ENCODE measurements around the gene DOK1.

DOK1 gene

DNA sequence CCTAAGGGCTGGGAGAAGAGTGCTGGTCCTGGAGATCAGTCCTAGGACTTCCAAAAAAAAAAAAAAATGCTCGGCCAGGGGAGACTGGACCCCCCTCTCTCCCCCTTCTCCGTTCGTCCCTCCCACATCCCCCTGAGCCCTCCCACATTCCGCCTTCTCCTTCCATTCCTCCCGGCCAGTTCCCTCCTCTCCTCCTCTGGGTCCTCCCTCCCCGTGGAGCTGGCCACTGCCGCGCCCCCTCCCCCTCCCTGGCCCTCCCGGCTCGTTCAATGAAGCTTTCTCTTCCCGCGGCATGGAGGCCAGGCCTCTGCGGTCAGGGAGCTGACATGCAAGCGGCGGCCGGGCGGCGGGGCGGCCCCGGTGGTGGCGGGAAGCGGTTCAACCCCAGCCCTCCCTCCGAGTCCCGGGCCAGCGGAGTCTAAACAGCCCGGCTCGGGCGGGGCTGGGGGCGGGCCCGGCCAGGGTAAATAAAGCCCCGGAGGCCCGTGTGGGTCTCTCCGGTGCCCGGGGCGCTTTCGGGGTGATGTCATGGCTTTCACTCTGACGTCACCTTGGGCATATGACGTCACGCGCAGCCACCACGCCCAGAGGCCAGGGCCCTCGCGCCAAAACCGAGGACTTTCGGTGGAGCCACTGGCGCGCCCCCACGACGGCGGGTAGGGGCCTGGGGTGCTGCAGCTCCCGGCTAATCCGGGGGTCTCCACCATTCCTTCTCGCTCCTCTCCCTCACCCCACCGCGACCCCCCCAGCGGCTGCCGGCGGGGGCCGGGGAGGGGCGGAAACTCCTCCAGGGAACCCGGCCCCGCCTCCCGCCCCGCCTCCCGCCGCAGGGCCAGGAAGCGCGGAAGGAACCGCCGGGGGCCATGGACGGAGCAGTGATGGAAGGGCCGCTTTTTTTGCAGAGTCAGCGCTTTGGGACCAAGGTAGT lies at the start of gene DOK1, which contains the start of gene LOXL3:
TSS of gene DOK1 (plus strand) at position 829 of the 928 bp plus-strand sequence. CDS start at position 864, 35 bp downstream.
TSS of gene LOXL3 (minus strand) at position 51 of the 928 bp plus-strand sequence. CDS start 1,308 bp downstream, outside the sequence.
- peak; percentile 77 for DNase-seq

DNA sequence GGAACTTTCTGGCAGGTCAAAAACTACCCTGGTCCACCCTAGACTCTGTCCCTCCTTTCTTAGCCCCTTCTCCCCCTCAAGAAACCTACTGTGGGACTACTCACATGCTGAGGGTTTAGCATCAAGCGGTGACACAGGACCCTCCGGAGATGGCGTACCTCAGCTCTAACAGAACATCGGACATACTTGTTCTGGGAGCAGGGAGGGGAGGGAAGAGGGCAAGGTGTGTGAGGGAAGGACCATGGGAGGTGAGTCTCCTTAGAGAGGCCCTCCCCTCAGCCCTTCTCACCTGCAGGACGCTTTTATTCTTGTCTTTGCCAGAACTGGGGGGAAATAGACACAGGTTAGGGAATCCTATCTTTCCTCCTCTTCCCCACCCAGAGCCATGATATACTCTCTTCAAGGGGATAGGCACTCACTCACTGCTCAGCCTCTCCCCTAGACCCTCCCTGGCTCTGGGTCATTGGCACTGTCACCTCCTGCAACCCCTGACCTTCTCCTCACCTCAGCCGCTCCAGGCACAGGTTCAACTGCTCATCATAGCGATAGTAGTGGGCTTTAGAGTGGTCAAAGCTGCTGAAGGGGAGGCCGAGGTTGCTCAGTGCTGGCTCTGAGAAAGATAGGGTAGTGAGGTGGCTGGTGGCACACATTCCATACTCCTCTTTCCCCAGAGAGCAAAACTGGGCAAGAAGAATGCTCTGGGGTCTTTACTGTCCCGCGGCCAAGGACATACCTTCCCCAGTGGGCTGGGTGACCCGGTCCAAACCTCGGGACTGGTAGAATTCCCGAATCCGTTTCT lies 48.9 kb upstream of the DOK1 start:
- no peak for DNase-seq

DNA sequence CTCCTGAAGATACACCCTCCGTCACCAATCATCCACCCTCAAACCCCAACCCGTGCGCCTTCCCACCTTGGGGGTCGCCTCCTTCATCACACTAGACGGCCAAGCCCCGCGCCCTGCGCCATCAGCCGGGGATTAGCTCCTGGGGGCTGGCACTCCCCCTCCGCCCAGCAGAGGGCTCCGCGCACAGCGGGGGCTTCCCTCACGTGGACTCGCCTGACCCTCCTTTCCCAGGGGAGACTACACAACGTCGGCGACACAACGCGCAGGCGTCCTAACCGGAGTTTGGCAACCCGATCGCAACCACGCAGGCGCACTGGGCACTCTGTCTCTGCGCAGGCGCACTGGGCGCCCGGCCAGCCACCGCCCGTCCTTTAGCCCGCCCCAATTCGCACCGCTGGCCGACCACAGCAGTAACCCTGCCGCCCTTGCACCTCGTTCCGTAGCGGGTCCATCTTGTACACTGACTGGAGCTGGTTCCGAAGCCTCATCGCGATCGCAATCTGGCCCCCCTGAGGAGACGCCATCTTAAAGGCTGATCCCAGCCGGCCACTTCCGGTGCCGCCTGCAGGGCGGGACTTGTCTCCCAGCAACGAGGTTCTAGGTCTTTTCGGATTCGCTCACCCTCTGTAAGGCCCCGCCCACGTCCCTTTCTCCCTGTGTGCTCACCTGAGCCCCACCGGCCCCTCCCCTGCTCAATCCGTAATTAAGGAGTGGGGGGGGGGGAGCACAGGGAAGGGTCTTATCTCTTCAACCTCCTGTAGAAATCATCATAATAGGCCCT lies 47.2 kb upstream of the DOK1 start, which contains the start of gene PCGF1:
TSS of gene PCGF1 (minus strand) at position 551 of the 781 bp plus-strand sequence. CDS start at position 524, 27 bp downstream.
- peak; percentile 98 for DNase-seq

DNA sequence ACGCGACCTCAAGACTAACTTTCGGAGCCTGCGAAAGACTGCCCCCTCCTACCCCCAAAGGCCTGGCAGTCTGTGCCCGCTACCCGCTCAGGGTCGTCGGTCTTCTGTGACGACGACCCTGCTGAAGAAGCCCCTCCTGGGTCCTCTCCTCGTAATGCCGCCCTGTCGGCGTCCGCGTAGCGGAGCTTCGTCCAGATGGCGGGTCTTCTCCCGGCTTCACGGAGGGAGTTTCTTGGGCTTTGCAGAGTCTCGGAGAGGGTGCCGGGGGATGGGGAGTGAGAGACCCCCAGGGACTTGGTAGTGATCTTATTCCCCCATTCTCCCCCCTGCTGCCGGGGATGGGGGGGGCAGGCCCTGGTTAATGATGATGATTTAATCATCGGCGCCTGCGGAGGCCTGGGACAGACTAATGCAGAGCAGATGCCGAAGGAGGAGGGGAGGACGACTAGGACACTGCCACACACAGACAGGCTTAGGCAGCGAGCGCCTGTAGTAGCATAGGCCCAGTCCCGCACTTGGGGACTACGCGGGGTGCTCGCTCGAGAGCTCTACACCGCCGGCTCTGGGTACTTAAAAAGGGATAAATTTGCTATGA lies 46.5 kb upstream of the DOK1 start:
- no peak for DNase-seq

DNA sequence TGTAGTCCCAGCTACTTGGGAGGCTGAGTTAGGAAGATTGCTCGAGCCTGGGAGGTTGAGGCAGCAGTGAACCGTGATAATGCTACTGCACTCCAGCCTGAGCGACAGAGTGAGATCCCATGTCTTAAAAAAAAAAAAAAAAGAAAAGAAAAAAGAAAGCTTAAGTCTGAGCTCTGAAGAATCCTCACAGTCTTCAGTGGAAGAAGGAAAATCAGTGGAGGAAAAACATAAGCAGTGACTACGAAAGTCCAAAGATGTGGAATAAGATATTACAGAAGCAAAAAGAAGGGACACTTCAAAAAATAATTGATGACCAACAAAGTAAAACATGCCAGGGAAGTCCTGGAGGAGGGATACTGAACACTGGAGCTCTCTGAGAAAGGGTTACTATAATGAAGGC lies 44.2 kb upstream of the DOK1 start:
- no peak for DNase-seq

DNA sequence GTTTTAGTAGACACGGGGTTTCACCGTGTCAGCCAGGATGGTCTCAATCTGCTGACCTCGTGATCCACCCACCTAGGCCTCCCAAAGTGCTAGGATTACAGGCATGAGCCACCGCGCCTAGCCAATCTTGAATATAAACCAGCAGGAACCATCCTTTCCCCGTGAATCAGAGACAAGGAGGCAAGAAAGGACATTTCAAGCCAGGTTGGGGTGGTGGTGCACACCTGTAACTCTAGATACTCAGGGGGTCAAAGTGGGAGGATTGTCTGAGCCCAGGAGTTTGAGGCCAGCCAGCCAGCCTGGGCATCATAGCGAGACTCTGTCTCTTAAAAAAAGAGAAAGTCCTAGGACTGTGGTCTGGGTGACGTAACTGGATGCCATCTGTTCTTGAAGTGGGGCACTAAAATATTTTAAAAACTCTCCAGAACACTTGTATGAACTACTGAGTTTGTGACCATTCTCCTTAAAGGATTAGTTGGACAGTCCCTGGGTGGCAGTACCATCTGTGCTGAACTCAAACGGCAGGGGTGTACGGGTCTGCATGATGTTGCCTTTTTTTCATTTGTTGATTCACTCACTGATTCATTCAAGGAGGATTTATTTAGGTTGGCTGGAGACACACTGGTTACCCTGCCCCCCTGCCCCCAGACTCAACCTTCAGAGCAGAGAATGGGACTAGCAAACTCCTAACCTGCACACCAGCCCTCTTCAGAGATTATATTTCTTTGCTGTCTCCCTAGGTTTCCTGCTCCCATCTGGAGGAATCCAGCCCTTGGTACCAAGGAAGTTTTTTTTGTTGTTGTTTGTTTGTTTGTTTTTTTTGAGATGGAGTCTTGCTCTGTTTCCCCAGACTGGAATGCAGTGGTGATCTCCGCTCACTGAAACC lies 43.2 kb upstream of the DOK1 start:
- no peak for DNase-seq

DNA sequence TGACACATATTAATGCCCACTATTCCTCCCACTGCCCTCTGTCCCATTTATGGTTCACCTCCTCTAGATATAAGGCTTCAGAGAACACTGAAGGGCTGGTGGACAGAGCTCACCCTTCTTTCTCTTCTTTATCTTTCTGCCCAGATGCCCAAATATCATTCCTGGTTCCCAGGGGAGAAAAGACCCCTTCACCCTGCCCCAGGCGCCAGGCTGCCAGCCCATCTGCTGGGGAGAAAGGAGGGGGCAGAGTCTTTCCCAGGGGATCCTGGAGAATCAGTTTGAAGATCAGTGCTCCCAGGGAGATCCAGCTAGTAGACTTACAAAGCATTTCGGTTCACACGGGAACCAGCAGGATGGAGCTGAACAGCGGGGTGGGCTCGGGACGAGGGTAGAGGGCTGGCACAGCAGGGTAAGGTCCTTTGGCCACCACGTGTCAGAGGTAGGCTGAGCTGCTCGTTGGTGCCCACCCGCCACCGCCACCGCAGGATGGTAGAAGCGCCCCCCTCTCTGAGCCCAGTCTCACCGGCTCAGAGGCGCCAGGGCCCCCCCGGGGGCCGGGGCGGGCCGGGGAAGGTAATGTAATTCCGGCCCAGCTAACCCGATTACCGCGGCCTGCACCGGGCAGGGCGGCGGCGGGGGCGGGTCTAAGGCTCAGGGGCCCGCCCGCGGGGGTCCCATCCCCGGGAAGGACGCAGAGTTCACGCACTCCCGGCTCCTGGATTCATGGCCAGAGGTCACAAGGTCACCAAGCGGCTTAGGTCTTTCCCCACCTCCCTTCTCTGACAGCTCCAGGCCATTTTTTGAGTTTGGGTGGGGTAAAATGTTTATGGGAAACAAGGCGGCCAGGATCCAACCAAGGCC lies 41.5 kb upstream of the DOK1 start:
- DNase-seq: no peak

DNA sequence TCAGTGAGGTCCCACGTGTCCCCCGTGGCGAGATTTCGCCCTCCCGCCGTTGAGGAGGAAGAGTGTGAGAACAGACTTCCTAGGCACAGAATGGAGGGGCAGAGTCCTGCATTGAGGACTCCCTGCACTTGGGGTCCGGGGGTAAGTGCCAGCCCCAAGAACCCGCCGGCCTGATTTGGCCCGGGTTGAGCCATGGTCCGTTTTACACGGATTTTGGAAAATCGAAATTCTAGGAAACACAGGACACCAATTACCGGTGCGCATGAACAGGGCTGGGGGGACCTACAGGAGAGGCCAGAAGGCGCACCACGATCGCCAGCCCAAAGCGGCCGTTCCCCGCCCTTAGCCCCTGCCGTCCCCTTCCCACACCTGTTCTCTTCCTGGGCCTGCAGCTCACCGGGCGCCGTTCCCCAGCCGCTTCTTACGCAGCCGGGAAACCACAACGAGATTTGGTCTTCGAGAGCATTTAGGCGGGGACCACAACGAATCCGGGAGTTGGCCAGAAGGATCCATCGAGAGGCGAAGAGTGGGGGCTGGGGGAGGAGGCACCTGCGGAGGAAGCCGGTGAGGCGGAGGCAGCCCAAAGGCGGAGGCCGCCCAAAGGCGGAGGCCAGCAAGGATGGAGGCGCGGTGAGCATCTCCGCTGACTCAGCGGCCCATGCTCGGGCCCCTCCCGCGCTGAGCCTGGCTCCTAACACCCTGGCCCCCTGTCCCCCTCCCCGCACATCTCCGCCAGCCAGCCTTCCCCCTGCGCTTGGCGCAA lies 40.7 kb upstream of the DOK1 start:
- DNase-seq: no peak

DNA sequence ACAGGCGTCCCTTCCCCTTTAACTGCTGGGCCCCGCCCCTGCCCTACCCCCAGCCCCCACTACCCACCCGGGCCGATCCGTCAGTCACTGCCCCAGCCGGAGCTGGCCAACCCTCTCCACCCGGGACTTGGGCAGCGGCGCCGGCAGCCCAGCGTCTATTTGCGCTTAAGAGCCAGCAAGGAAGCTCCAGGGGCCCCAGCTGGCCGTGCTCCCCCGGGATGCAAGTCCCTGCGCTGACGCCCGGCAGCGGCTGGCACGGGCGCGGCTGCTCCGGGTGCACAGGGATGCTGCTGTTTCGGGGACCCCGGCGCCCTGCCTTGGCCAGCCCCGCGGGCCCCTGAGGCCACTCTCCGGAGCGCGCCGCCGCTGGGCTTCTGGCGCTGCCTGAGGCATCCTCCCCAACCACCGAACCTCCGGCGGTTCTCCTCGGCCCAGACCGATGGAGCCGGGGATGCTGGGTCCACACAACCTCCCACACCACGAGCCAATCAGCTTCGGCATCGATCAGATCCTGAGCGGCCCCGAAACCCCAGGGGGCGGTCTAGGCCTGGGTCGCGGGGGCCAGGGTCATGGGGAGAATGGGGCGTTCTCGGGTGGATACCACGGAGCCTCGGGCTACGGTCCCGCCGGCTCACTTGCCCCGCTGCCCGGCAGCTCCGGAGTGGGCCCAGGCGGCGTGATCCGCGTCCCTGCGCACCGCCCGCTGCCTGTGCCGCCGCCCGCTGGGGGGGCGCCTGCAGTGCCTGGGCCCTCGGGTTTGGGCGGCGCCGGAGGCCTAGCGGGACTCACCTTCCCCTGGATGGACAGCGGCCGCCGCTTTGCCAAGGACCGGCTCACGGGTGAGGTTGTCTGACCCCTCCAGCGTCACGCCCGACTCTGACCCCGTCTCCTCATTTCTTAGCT lies 39.9 kb upstream of the DOK1 start, which contains the start of gene TLX2:
TSS of gene TLX2 (plus strand) at position 83 of the 903 bp plus-strand sequence. CDS start at position 440, 357 bp downstream.
- DNase-seq: no peak

DNA sequence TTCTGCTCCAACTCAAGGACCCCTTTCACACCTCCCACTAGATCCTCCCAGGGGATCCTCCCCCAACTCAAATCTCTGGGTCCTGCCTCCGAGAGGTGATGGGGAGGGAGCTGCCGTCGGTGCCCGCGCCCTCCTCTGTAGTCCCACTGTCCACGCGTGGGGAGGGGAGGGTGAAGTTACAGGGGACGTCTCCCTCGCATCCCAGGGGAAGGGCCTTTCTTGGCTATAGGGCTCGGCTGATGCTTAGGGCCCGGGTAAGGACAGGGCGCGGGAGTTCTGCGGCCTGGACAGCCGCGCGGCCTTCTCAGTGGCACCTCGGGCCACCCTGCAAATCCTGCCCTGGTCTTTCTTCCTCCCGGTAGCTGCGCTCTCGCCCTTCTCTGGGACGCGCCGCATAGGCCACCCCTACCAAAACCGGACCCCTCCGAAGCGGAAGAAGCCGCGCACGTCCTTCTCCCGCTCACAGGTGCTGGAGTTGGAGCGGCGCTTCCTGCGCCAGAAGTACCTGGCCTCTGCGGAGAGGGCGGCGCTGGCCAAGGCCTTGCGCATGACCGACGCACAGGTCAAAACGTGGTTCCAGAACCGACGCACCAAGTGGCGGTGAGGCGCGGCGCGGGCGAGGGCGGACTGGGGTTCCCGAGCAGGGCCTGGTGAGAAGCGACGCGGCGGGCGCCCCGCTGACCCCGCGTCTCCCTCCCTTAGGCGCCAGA lies 39.1 kb upstream of the DOK1 start:
- DNase-seq: no peak

DNA sequence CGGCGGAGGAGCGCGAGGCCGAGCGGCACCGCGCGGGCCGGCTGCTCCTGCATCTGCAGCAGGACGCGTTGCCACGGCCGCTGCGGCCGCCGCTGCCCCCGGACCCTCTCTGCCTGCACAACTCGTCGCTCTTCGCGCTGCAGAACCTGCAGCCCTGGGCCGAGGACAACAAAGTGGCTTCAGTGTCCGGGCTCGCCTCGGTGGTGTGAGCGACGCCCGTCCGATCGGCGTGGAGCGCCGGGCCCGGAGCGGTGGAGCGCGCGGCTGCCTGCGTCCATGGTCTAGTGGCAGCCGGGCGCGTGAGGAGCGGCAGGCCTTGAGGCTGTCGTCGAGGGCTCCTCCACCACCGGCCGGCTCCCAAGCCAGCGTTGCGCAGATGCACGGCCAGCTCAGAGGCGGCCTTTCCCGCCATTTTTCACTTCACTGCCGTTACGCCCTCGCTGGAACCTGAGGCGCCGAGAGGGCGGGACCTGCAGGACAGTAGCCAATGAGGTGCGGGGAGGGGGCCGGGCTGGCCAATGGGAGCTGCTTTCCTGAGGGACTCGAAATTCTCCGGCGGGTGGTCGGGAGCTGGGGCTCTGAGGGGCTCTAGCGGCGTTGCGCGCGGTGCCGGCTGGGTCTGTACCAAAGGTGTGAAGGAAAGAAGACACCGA lies 38.4 kb upstream of the DOK1 start:
- peak; percentile 76 for DNase-seq

DNA sequence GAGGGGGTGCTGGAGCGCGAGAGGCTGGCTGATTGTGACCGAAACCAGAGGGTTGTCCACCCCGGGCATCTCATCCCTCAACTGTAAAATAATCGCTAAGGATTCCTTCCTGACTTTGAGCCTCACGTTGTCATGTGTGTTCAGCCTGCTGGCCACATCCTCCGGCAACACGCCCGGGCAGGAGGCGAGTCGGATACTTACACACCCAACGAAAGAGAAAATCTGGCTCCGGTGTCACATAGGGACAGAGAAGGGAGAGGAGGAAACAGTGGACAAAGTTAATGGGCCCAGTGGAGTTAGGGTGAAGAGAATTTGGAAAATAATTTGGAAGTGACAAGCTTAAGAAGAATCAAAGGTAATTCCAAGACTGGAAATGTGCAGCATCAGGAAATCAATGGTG lies 37.9 kb upstream of the DOK1 start:
- DNase-seq: no peak

DNA sequence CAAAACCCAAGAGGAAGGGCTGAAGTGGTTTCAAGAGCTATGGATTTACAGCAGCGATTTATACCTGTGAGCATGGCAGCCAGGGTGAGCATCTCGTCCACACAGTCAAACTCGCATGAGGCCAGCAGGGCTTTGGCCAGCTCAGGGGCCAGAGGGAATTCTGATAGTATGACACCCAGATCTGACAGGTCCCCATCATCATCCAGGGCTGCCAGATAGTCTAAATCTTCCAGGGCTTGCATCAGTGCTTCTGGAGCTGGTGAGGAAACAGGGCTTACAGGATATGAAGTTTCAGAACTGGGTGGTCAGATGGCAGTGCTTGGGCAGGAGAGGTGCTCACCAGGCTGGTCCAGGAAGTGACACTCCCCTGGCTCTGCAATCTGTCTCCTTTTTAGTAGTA lies 32.0 kb upstream of the DOK1 start:
- DNase-seq: no peak

DNA sequence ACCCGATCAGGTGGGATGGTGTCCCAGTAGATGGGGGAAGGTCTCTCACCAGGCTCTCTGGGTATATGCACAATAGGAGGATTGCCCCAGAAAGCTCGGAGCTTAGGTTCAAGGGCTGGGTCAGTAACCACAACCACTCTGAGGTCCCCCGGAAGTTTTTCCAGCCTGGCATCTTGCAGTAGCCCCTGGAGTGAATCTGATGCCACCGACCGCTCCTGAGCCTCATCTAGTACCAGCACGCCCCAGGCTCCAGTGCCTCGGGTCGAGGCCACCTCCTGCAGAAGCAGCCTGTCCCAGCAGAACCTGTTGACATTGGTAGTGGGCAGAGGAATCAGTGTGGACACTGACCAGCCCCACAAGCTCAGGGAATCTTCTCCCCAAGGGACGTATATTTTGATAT lies 30.5 kb upstream of the DOK1 start:
- DNase-seq: no peak

DNA sequence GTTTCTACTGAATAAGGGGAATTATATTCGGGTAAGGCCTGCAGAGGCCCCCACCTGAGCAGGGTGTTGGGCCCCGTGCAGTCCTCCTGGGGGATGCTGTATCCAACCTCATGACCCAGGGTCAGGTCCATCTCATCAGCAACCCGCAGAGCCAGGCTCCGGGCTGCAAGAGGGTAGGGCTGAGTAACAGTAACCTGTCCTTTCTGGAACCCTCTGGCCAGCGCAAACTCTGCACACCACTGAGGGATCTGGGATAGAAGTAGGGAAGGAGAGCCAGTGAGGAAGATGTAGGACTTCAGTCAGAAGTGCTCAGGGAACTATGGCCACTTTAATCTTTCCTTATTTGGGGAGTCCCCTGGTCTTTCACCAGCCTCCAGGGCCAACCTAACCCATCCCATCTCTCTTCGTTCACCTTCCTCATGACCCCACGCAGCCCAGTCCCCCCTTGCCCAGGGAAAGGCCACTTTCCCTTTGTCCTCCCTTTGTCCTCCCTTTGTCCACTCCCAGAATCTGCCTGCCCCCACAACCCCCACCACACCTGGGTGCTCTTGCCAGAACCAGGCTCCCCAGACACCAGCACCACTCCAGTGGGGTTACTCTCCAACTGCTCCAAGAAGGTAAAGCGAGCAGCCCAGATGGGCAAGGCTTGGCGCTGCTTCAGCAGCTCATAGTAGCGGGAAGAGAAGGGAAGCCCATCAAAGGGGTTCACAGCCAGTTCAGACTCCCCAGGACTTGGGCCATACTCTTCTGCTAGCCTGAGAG lies 29.4 kb upstream of the DOK1 start:
- no peak for DNase-seq
